Astrocyte of the cerebellum (primary cell): Measurements from ENCODE around the gene ACOT11.

Source experiments
- DNase-seq: peaks from one replicate; pipeline ENCODE4 v3.0.0-alpha.2; 2011; ENCODE audit warnings: low read depth
- H3K4me3 ChIP-seq: 2 replicates; pipeline ENCODE4 v1.5.1; 2011; ENCODE audit warnings: mild to moderate bottlenecking, low read depth, low read length, moderate library complexity
- in situ Hi-C: cut with HindIII; loops from 2 replicates; pipeline ENCODE4 v1.10.0; 2017; ENCODE audit warnings: low sequenced_read_pairs
- TF ChIP-seq, protein P1 (sequence below): IDR thresholded peaks from 2 replicates; pipeline ENCODE4 v1.5.1; 2012; ENCODE audit warnings: low read length, low read depth, moderate library complexity, mild to moderate bottlenecking; ENCODE audit errors: missing control alignments

Gene ACOT11

DNA sequence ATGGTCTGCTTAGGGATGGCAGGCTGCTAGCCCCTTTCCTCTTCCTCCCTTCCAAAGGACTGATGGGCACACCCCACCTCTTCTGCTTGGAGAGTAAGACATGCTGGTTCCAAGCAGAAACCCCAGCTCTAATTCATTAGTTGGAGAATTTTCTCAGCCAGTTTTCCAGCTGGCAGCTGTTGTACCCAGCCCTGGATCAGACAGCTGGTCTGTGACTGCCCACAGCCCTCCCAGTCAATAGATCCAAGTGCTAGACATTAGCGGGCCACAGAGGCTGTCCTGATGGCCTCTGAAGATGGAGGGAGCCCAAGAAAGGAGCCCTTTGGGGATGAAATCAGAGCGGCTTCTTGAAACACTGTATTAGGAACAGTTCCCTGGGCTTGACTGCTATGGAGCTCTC lies 35.8 kb downstream of the ACOT11 start:
- H3K4me3 ChIP-seq: no peak overlapping the region
- in situ Hi-C loops: no loop called here
- DNase-seq: no peak
- TF ChIP-seq, protein P1, sequence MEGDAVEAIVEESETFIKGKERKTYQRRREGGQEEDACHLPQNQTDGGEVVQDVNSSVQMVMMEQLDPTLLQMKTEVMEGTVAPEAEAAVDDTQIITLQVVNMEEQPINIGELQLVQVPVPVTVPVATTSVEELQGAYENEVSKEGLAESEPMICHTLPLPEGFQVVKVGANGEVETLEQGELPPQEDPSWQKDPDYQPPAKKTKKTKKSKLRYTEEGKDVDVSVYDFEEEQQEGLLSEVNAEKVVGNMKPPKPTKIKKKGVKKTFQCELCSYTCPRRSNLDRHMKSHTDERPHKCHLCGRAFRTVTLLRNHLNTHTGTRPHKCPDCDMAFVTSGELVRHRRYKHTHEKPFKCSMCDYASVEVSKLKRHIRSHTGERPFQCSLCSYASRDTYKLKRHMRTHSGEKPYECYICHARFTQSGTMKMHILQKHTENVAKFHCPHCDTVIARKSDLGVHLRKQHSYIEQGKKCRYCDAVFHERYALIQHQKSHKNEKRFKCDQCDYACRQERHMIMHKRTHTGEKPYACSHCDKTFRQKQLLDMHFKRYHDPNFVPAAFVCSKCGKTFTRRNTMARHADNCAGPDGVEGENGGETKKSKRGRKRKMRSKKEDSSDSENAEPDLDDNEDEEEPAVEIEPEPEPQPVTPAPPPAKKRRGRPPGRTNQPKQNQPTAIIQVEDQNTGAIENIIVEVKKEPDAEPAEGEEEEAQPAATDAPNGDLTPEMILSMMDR: no peak

DNA sequence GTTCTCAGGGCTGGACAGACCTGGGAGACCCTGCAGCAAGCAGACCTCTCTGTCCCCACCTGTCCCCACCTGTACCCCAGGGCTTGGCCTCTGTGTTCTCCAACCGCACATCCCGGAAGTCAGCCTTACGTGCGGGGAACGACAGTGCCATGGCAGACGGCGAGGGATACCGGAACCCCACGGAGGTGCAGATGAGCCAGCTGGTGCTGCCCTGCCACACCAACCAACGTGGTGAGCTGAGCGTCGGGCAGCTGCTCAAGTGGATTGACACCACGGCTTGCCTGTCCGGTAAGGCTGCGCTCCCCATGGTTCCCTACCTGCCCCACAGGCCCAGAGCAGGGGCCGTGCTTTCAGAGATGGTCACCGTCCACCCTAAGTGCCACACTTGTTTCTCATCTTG lies 36.5 kb downstream of the ACOT11 start:
- TF ChIP-seq, protein P1: no peak
- in situ Hi-C loops: no loop called here
- H3K4me3 ChIP-seq: no peak overlapping the region
- DNase-seq: no peak

DNA sequence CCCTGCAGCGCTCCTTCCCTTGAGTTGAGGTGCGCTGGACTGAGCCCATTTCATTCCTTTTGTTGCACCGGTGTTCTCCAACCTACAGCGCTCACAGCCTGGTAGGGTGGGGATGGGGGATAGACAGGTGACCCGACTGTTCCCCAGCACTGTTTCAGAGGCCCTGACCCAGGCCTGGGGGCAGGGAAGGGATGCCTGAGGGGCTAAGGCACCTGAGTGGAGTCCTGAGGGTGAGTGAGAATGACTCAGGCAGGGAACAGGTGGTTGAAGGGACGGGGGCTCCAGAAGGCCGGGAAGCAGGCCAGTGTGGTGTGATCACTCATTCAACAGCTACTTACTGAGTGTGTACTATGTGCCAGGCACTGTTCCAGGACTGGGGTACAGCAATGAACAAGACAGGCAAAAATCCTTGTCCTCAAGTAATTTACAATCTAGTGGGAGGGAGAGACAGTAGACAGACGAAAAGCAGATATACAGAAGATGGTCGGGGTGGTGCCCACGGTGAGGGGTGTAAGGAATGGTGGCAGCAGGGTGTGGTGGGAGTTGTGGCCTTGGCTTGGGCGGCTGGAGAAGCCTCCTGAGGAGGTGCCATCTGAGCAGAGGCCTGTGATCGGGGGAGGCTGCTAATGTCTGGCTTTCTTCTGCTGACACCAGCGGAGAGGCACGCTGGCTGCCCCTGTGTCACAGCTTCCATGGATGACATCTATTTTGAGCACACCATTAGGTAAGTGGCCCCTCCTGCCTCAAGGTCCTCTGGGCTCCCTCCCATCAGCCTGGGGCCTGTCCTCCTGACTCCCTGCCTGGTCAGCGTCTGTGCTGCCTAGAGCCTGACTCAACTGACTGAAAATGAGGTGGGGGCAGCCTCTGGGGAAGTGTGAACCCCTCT lies 37.4 kb downstream of the ACOT11 start:
- in situ Hi-C loops: no loop called here
- no peak overlapping the region for H3K4me3 ChIP-seq
- TF ChIP-seq, protein P1: no peak
- DNase-seq: no peak

DNA sequence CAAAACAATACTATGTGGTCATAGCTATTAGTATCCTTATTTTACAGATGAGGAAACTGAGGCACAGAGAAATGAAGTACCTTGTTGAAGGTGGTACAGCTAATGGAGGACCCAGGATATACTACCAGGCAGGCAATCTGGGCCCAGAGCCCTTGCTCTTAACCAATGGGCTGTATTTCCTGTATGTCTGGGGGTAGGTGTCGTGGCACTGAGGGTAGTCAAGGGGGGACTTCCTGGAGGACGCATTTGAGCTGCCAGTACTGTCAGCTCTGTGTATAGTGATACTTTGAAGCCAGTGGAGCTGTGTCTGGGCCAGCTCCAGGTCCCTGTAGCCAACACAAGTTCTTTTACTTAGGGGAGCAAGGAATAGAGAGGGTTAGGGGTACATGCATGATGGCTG lies 40.3 kb downstream of the ACOT11 start:
- TF ChIP-seq, protein P1: no peak
- in situ Hi-C loops: no loop called here
- DNase-seq: no peak
- no peak overlapping the region for H3K4me3 ChIP-seq

DNA sequence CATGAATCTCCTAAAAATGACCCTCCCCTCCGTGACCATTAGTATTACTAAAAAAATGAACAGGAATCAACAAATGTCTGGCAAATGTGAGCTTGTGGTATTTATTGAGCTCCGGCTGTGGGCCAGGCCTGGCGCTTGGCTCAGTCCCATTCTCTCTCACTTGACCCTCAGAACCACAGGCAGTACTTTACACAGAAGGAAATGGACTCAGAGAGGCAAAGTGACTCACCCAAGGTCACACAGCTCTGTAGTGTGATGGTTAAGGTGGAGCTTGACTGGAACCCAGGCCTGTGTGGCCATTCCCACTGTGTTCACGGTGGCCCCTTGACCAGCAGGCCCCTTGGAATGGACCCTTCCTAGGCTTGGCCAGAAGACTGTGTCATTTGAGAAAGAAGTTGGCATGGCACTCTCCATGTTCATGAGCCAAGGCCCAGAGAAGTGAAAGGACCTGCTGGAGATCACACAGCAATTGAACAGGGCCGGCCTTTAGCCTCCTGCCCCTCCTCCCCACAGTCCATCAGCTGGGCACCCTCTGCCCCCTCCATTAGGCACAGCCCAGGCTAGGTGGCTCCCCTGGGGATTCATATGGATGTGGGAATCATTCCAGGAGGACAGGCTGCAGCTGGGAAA lies 43.2 kb downstream of the ACOT11 start:
- no peak overlapping the region for H3K4me3 ChIP-seq
- in situ Hi-C loops: no loop called here
- no peak for DNase-seq
- TF ChIP-seq, protein P1: no peak

DNA sequence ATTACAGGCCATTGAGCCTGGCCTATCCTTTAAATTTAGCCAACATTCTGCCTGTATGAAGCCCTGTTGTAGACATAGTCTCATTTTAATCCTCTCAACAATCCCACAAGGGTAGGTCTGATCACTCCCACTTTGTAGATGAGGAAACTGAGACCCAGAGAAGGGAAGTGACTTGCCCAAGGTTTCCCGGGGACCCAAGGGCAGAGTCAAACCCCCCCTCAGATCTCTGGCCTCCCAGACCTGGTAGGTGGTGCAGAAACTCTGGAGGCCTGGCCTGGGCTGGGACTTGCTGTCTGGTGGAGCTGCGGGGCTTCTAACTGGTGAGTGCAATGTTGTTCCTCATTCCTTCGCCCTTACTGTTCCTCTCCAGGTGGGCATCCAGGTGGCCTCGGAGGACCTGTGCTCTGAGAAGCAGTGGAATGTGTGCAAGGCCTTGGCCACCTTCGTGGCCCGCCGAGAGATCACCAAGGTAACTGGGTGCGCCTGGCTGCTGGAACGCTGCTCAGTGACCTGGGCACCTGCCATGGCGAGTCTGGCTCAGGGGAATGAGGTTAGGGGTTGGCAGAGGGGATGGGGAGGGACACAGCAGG lies 45.6 kb downstream of the ACOT11 start:
- TF ChIP-seq, protein P1: no peak
- no peak for DNase-seq
- in situ Hi-C loops: no loop called here

More for the DNA sequence above, 45.6 kb downstream of the ACOT11 start:
- H3K4me3 ChIP-seq: no peak overlapping the region
